ENCODE results near the gene PITPNC1. TPM values are rescaled to one million over a fixed set of nuclear protein-coding genes. Genes with fewer than 3 reads are reported as not detected.

PITPNC1 gene
- total and polyA plus RNA-seq, 2 of the 13 experiments (the other 11 are each of a cell fraction or from before 2014, with no cell fraction given): 4.1 to 5.7 TPM

- TF ChIP-seq PREB (CRISPR knock-in tag; IDR thresholded peaks at IDR 0.05) (peak; percentile 29; the same call in 1 of the 2 replicates), HOXA5 (CRISPR knock-in tag; IDR thresholded peaks at IDR 0.05) (peak; percentile 95; the same call in 1 of the 2 replicates), ZNF780A (CRISPR knock-in tag; IDR thresholded peaks at IDR 0.05) (no peak; the same call in 1 of the 2 replicates), BRCA1 (CRISPR knock-in tag; IDR thresholded peaks at IDR 0.05) (peak; percentile 98), NONO (IDR thresholded peaks at IDR 0.05) (no peak), NONO (CRISPR knock-in tag; conservative IDR thresholded peaks at IDR 0.05) (peak; percentile 100), ZNF496 (CRISPR knock-in tag; IDR thresholded peaks at IDR 0.05; ENCODE audit: insufficient replicate concordance) (no peak), POLR2G (IDR thresholded peaks at IDR 0.05; ENCODE audit: low read depth, low read length) (peak; percentile 98), ZNF224 (CRISPR knock-in tag; IDR thresholded peaks at IDR 0.05) (peak; percentile 79; the same call in 1 of the 2 replicates), KLF11 (CRISPR knock-in tag; IDR thresholded peaks at IDR 0.05) (peak; percentile 88; the same call in 1 of the 2 replicates), TBX3 (IDR thresholded peaks at IDR 0.05; ENCODE audit: borderline replicate concordance) (no peak), PLSCR1 (CRISPR knock-in tag; IDR thresholded peaks at IDR 0.05; ENCODE audit: borderline replicate concordance) (no peak), BRD4 (CRISPR knock-in tag; IDR thresholded peaks at IDR 0.05) (peak; percentile 99), KLF16 (CRISPR knock-in tag; IDR thresholded peaks at IDR 0.05) (peak in 1 of 2 experiments; percentile 87; a peak in 1 of 4 replicates), TMF1 (CRISPR knock-in tag; IDR thresholded peaks at IDR 0.05; ENCODE audit: low read depth) (0 out of 2 replicates have a peak, but pooled peaks have one; percentile 83), HDAC2 (CRISPR knock-in tag; IDR thresholded peaks at IDR 0.05) (peak; percentile 93), MTF2 (CRISPR knock-in tag; IDR thresholded peaks at IDR 0.05; ENCODE audit: borderline replicate concordance) (0 out of 2 replicates have a peak, but pooled peaks have one; percentile 13), ZNF646 (CRISPR knock-in tag; IDR thresholded peaks at IDR 0.05) (peak; percentile 33; the same call in 1 of the 2 replicates), EHMT2 (IDR thresholded peaks at IDR 0.05; ENCODE audit: borderline replicate concordance, low read depth, low read length) (no peak), THAP11 (CRISPR knock-in tag; IDR thresholded peaks at IDR 0.05) (peak; percentile 94), ZNF180 (CRISPR knock-in tag; IDR thresholded peaks at IDR 0.05; ENCODE audit: borderline replicate concordance, low read depth) (peak; percentile 96), HNRNPL (IDR thresholded peaks at IDR 0.05; ENCODE audit: low read depth, low read length) (no peak)
These were observed 340.7 kb downstream of the PITPNC1 start, which contains the start of gene NOL11 (continued) for GRCh38 chr17:67717624-67718324.
